T-helper 22 cell (primary cell): ENCODE data around the gene ZNF79.

Source experiments
- DNase-seq: peaks from one replicate; pipeline ENCODE4 v3.0.0-alpha.2; 2020; ENCODE audit warnings: low read depth

The ZNF79 gene

DNA sequence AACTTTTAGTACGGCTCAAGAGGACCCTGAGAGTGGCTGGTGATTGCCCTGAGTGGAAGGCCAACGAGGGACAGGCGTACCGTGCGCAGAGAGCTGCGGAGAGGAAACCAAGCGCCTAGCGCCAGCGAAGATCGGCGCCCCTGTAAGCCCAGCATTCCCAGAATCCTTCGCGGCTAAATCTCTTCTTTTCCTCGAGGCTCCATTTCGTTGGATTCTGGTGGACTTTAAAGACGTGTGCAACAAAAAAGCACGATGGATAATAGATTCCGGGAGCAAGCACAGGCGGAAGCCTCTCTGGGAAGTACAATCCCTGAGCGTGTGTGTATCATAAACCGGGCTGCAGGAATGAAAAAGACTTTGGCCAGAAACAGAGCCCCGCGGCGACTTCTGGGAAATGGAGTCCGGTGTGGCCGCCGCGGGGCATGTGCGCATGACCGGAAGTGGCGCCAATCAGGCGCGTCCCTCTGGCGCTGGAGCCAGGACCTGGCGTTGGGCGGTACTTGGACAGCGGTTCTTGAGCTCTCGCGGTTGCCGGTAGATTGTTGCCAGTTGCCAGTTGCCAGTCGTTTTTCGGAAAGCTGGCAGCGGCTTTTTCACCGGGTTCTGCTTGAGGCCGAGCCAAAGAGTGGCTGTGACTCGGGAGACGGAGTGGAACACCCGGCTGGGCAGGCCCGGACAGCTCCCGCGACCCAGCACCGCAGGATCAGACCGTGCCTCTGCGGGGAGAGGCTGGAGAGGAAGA is at the start of gene ZNF79:
TSS of gene ZNF79 (plus strand) at position 449 of the 742 bp plus-strand sequence. CDS start 406 bp downstream, outside the sequence.
- DNase-seq, result peak; percentile 83

DNA sequence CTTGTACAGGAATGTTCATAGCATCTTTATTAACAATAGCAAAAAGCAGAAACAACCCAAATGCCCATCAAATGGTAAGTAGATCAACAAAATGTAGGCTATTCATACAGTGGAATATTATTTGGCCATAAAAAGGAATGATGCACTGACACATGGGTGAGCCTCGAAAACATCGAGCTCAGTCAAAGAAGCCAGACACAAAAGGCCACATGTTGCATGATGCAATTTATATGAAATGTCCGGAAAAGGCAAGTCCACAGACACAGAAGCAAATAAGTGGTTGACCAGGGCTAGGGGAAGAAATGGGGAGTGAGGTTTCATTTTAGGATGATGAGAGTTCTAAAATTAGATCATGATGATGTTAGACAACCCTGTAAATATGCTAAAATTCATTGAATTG is 43.7 kb upstream of the ZNF79 start:
- no peak for DNase-seq

DNA sequence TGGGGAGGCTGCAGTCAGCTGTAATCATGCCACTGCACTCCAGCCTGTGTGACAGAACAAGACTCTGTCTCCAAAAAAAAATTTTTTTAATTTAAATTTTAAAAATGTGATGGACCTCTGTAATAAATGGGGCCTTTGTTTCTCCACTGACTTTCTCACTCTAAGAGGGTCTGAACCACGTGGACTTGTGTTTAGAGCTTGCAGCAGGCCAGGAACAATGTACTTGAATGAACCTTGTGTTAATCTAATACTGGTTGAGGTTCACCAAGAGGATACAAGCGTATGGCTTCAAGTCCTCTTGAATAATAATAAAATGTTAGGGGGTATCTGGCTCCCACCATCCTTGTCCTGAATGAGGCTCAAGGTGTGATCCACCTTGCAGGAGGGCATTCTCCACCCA is 41.6 kb upstream of the ZNF79 start:
- DNase-seq, result no peak

DNA sequence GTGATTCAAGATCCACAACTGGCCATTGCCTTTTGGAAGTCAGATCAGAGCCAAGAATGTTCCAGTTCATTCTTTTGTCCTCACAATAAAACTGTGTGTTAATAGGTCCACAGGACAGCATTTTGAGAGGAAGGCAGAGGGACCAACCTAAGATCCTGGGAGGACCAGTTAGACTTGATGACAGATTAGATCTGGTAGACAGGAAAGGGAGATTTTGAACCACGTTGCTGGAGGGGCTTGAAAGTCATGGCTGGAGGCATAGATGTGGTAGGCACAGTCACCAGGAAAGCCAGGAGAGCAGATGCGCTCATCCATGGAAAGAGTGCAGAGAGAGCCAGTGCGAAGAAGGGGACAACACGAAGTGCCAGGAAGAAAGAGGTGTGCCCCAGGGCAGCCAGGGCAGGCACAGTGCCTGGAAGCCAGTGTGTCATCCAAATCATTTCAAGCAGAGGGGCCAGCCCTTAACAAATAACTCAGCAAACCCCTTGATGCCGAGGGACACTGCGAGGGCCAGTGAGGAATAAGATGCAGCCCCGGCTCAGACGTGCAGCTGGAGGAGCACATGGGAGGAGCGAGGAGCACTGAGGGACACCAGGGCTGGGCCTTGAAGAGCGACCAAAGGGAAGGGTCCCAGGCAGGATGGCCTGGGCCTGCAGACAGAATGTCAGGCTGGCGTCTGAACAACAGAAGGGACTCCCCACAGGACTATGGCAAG is 40.0 kb upstream of the ZNF79 start:
- DNase-seq, result no peak

DNA sequence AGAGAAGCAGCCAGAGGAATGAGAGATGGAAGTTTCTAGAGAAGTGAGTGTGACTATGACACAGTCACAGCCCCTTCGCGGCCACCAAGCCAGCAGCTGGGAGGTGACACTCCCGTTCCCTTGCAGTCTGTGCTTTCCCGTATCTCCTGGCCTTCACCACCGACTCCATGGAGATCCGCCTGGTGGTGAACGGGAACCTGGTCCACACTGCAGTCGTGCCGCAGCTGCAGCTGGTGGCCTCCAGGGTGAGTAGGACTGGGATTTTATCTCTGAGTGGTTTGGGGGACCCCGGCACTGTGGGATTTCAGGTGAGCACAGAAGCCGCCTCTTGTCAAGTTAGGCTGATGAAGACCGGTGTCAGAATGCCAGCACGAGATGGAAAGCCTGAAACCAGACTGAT is 39.3 kb upstream of the ZNF79 start:
- no peak for DNase-seq

DNA sequence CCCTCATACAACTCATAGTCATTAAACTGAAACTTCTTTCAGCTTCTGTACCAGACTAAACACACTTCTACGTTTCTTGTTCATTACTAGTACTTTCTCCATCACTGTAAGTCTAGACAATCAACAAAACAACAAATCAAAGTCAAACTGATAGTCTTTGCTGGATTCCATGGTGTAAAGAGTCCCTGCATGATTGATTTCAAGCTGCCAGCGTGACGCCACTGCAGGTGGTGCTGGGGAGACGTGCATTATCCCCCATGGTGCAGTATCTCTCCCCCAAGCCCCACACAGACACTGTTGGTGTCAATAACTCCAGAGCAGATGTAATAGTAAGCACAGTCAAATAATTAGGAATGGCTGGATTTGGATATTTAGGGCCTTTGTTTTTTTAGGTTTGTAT is 37.9 kb upstream of the ZNF79 start:
- DNase-seq, result no peak

GRCh38 chr9:127386981-127387380 is 37.2 kb upstream of the ZNF79 start:
- DNase-seq, result no peak

- DNase-seq, result peak; percentile 80
Observed at GRCh38 chr9:127388037-127388855, 35.9 kb upstream of the ZNF79 start.

GRCh38 chr9:127388856-127389238 is 35.3 kb upstream of the ZNF79 start:
- no peak for DNase-seq

DNA sequence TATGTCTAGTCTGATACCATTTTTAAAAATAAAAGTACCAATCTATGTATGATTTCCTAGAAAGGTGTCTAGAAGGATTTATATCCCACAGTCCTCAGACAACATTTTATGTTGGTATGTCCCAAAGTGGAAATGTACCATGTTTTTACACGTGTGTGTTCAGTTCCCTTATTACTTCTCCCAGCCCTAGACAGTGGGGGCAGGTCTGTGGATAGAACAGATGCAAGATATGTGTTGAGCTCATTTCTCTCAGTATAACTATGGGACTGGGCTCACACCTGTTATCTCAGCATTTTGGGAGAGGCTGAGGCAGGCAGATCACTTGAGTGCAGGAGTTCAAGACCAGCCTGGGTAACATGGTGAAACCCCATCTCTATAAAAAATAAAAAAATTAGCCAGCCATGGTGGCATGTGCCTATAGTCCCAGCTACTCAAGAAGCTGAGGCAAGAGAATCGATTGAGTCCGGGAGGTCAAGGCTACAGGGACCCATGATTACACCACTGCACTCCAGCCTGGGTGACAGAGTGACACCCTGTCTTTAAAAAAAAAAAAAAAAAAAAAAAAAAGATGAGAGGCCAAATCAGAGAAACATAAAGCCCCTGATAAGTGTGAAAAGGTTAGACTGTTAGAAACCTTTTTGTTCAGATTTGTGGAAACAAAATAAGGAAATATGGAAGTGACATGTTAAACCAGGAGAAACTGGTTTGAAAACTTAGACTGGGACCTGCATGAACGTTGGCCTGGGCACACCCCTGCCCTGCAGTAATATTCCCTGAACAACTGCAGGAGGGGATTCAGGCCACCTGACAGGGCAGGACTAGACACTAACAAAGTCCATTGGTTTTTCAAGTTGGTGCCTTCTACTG is 34.6 kb upstream of the ZNF79 start:
- DNase-seq, result no peak

GRCh38 chr9:127390248-127390545 is 34.0 kb upstream of the ZNF79 start:
- DNase-seq, result no peak

GRCh38 chr9:127390563-127390962 is 33.6 kb upstream of the ZNF79 start:
- no peak for DNase-seq

- DNase-seq, result no peak
Observed at GRCh38 chr9:127392166-127392565, 32.0 kb upstream of the ZNF79 start.

DNA sequence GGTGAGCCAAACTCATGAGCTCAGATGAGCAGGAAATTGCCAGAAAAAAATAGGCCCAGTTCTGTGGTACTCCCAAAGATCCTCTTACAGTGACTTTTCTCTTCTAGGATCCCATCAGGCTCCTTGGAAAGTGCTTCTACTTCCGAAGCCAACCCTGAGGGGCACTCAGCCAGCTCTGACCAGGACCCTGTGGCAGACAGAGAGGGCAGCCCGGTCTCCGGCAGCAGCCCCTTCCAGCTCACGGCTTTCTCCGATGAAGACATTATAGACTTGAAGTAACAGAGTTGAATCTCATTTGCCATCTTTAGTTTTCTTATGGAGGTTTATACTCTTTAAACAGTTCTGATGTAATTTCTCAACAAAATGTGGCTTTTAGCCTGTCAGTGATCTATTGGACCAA is 31.2 kb upstream of the ZNF79 start:
- DNase-seq, result no peak

- no peak for DNase-seq
Observed at GRCh38 chr9:127393645-127394044, 30.5 kb upstream of the ZNF79 start.

DNA sequence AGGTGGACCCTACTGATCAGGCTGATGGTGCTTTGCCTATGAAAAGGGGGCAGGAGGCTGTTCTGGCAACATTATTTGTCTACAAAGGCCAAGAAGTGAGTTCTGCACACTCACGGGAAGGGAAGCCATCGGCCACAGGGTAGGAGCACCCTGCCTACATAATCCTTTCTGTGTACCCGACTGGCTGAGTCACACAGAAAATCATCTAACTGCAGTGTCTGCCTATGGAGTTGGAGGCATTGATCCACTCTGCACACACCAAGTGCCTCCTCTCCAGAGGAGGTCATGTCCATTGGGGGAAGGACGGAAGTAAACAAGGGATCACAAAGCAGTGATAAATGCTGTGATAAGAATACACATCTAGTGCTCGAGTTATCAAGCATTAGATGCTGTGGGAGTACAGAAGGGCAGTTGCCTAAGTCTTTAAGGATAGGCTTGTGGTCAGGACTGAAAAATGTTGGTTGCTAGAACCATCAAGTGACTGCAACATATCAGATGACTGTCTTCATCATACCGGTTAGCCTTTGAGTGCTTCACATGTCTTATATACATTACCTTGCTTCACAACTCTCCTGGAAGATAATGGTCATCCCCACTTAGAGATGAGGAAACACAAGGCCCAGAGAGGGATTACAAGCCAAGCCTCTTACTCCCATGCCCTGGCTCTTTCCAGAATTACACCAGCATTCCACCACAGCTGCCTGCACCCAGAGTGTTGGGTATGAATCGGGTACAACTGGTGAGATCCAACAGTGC is 28.5 kb upstream of the ZNF79 start:
- no peak for DNase-seq

GRCh38 chr9:127396253-127396807 is 27.9 kb upstream of the ZNF79 start:
- no peak for DNase-seq

DNA sequence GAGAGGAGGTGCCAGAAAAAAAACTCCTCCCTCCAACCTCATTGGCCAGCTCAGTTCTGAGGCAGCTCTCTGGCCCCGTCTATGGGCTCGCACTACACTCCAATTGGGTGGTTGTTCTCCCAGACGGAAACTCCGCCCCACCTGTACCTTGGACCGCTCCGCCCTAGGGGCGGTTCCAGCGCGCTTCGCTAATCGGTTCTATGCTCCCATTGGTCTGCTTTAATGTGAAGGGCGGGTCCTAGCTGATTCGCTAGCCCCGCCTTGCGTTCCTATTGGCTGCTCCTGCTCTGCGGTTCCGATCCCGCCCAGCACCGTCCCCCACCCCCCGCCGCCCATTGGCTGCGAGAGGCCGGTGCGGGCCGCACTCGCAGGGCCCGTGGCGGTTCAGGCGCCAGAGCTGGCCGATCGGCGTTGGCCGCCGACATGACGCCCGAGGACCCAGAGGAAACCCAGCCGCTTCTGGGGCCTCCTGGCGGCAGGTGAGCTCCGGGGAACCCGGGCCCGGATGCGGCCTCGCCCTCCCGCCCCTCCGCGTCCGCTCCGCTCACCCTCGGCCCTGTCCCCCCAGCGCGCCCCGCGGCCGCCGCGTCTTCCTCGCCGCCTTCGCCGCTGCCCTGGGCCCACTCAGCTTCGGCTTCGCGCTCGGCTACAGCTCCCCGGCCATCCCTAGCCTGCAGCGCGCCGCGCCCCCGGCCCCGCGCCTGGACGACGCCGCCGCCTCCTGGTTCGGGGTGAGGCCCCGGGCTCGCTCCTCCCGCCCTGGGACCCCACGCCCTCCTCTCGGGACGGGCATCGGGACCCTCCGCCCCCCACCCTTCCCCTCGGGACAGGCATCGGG is 27.2 kb upstream of the ZNF79 start, which contains the start of gene SLC2A8:
TSS of gene SLC2A8 (plus strand) at position 362 of the 838 bp plus-strand sequence. CDS start at position 424, 62 bp downstream.
- peak; percentile 97 for DNase-seq

GRCh38 chr9:127397646-127398274 is 26.4 kb upstream of the ZNF79 start:
- DNase-seq, result no peak
